Stimulated activated CD4-positive, alpha-beta T cell treated with anti-CD3 and anti-CD28 coated beads, Interleukin-2, amount 100 ng/mL, for 4 hours (primary cell): ENCODE data around the gene CLN6.
"Not testable (repeated sequence)": the region's sequence is repeated elsewhere in the genome, so short reads cannot be mapped to it uniquely, and the experiment has no call there.

Source experiments
- DNase-seq: peaks from one replicate; pipeline ENCODE4 v3.0.0-alpha.2; 2020; ENCODE audit warnings: low read depth

Gene CLN6

DNA sequence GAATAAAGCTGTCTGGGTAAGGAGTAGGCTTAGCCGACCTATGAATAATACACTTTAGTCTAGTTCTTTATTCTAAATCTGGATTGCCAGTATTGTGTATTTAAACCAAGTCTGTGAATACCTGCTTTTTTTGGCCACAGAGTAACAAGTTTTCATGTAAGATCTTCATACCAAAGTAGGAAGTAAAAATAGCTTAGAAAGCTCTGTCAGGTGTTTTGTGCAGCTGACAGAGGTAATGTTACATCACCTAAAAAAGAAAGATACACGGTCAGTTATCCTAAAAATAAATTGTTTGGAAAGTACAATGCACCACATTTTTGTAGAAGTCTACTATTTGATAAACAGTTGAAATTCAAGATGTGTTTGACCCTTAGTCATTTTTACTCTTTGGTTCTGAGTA lies 40.9 kb downstream of the CLN6 start:
- DNase-seq, result no peak

DNA sequence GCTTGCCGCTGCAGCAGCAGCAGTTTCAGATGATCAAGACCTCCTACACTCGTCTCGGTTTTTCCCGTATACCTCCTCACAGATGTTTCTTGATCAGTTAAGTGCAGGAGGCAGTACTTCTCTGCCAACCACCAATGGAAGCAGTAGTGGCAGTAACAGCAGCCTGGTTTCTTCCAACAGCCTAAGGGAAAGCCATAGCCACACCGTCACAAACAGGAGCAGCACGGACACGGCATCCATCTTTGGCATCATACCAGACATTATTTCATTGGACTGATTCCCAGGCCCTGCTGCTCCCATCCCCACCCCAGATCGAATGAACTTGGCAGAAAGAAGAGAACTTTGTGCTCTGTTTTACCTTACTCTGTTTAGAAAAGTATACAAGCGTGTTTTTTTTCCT lies 42.0 kb downstream of the CLN6 start:
- DNase-seq, result no peak

DNA sequence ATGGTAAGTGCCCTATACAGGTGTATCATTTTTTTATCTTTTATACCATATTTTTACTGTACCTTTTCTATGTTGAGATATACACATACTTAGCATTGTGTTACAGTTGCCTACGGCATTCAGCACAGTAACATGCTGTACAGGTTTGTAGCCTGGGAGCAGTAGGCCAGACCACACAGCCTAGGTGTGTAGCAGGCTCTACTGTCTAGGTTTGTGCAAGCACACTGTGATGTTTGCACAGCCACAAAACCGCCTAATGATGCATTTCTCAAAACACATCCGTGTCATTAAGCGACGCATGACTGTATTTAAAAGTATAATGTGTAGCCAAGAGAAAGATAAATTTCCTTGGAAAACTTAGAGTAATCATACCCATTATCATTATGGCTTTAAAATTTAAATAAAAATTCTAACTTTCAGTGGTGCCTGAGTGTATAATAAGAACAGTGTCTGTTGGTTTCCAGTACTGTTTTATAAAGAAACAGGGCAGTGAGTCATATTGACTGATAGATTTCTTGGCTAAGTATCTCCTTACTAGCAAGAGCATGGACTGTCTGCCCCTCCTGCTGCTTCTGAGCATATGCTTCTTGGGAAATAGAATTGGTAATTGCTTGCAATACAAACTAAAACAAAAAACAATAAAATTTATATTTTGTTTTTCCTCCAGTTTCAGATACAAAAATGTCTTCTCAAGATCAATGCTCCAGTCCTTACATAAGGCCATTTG lies 42.7 kb downstream of the CLN6 start:
- DNase-seq, result no peak

GRCh38 chr15:68184616-68185480 lies 44.7 kb downstream of the CLN6 start:
- no peak for DNase-seq

DNA sequence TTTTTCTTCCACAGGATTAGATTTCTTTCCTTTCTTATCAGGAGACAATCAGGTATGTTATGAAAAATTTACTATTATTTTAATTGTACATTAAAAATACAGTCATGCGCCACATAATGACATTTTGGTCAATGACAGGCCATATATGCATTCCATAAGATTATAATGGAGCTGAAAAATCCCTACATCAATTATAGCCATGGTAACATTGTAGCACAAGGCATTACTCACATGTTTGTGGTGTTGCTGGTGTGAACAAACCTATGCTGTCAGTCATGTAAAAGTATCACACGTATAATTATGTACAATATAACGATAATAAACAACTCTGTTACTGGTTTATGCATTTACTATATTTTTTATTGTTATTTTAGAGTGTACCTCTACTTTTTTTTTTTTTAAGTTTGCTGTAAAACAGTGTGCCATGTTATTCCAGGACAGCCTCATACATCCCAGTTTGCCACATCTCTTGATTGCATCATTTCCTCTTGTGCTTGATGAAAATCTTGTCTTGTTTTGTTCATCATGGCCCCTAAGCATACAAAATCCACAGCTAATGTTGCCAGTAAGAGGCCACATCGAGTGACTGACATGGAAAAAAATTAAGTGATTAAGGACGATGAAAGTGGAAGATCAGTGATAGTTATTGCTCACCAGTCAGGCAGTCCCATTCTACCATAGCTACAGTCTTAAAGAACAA lies 45.8 kb downstream of the CLN6 start:
- DNase-seq, result no peak

DNA sequence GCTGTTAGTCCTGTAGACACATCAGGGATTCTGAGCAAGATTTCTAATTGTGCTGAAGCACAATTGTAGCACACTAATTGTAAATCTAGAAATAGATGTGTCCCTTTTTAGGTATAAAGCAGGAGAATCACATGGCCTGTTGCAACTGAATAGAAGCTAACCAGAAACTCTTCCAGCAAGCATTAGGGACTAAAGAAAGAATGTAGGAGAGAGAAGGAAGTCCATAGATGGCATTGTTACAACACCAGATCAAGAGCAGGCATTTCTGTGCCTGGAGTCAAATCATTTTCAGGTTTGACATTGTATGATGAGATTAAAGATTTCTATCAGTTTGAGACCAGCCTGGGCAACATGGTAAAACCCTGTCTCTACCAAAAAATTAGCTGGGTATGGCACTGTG lies 51.8 kb downstream of the CLN6 start:
- DNase-seq, result no peak

- no peak for DNase-seq
Observed at GRCh38 chr15:68176601-68177000, 52.9 kb downstream of the CLN6 start.

- DNase-seq, result no peak
Observed at GRCh38 chr15:68175526-68175925, 54.0 kb downstream of the CLN6 start.

DNA sequence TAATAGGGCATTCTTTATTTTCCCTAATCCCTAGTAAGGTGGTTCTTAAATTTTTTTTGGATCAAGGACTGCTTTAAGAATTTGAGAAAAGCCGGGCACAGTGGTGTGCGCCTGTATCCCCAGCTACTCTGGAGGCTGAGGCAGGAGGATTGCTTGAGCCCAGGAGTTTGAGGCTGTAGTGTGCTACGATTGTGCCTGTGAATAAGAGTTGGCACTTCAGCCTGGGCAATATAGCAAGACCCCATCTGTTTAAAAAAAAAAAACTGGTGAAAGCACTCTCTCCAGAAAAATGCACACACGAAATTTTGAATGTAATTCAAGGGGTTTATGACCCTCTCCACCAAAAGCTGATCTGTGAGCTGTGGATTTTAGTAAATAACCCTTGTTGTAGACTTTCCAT lies 56.4 kb downstream of the CLN6 start:
- DNase-seq, result no peak

GRCh38 chr15:68172037-68172436 lies 57.5 kb downstream of the CLN6 start:
- not testable (repeated sequence) for DNase-seq

DNA sequence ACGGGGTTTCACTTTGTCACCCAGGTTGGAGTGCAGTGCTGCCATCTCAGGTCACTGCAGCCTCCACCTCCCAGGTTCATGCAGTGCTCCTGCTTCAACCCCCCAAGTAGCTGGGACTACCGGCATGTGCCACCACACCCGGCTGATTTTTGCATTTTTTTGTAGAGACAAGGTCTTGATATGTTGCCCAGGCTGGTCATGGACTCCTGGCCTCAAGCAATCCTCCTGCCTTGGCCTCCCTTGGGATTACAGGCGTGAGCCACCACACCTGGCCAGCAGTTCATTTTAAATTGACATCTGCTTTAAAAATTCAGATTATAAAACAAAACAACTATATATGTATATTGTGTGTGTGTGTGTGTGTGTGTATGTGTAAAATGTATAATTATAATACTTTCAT lies 62.7 kb downstream of the CLN6 start:
- no peak for DNase-seq

DNA sequence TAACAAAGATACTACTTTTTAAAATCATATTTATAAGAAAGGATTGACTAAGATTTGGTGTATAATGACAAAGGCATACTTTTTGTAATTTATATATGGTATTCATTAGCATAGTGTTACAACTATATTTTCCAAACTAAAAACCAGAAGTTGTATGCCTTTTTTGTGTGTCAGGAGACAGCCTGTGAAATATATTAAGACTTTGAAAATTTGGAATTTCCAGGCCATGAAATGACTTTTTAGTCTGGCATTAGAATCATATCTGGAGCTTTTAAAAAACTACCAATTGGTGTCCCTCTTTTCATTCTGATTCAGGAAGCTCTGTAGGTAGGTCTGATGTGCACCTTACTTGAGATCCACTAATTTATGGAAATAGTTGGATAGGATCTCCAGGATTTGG lies 66.3 kb downstream of the CLN6 start:
- no peak for DNase-seq

GRCh38 chr15:68158046-68158628 lies 71.4 kb downstream of the CLN6 start:
- DNase-seq, result no peak

DNA sequence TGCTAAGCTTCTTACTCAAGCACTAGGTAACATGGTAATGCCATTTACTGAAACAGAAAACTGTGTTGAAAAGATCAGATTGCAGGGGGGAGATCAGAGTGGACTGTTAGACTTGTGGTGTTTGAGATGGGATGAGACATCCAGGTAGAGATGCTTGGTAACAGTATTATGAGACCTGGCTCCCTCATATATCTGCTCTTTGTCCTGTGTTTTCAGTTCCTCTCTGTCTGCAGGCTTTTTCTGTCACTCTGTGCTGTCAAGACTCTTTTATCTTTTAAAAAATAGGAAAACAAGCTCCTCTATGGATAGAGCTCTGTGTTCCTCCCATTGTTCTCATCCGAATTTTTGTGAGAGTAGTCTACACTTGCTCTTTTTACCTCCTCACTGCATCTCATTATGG lies 72.5 kb downstream of the CLN6 start:
- no peak for DNase-seq
